Colon (tissue), 2 donors: ENCODE measurements around the gene SDHAF3.
A peak's percentile ranks its signal among the peaks of the same experiment; 100 is the strongest.
"Not testable (repeated sequence)": the region's sequence is repeated elsewhere in the genome, so short reads cannot be mapped to it uniquely, and the experiment has no call there.

Source experiments
- FAIRE-seq: peaks from 2 replicates; lab custom pipeline; 2012; peaks lifted over from hg19 to GRCh38; lab: Jason Lieb, UNC
- donor health status: control.
- donor health status: control.

Gene SDHAF3

DNA sequence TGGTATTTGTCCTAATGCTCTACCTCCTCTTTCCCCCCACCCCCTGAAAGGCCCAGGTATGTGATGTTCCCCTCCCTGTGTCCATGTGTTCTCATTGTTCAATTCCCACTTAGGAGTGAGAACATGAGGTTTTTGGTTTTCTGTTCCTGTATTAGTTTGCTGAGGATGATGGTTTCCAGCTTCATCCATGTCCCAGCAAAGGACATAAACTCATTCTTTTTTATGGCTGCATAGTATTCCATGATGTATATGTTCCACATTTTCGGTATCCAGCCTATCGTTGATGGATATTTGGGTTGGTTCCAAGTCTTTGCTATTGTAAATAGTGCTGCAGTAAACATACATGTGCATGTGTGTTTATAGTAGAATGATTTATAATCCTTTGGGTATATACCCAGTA, 5.6 kb downstream of the SDHAF3 start:
- FAIRE-seq: not testable (repeated sequence)

DNA sequence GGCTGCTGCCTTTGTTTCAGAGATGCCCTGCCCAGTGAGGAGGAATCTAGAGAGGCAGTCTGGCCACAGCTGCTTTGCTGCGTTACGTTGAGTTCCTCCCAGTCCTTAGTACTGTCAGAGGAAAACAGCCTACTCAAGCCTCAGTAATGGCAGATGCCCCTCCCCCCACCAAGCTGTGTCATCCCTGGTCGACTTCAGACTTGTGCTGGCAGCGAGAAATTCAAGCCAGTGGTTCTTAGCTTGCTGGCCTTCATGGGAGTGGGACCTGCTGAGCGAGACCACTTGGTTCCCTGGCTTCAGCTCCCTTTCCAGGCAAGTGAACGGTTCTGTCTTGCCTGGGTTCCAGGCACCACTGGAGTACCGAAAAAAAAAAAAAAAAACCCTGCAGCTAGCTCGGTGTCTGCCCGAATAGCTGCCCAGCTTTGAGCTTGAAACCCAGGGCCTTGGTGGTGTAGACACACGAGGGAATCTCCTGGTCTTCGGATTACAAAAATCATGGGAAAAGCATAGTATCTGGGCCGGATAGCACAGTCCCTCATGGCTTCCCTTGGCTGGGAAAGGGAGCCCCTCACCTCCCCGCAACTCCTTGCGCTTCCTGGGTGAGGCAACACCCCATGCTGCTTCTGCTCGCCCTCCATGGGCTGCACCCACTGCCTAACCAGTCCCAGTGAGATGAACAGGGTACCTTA, 9.1 kb downstream of the SDHAF3 start:
- no peak for FAIRE-seq

DNA sequence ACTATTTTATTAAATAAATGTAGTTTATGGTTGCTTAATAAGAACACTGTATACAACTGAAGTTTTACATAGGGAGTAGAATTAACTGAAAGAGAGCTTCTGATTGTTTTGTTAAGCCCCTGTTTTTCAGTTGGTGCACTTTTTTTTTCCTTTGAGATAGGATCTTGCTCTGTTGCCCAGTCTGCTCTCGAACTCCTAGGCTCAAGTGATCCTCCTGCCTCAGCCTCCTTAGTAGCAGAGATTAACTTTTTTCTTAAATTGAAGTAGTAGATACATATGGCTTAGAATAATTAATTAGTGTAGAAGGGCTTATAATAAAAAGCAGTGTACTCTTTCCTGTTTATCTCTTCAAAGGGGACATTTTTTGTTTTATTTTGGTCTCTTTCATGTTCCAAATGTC, 11.2 kb downstream of the SDHAF3 start:
- FAIRE-seq: no peak

DNA sequence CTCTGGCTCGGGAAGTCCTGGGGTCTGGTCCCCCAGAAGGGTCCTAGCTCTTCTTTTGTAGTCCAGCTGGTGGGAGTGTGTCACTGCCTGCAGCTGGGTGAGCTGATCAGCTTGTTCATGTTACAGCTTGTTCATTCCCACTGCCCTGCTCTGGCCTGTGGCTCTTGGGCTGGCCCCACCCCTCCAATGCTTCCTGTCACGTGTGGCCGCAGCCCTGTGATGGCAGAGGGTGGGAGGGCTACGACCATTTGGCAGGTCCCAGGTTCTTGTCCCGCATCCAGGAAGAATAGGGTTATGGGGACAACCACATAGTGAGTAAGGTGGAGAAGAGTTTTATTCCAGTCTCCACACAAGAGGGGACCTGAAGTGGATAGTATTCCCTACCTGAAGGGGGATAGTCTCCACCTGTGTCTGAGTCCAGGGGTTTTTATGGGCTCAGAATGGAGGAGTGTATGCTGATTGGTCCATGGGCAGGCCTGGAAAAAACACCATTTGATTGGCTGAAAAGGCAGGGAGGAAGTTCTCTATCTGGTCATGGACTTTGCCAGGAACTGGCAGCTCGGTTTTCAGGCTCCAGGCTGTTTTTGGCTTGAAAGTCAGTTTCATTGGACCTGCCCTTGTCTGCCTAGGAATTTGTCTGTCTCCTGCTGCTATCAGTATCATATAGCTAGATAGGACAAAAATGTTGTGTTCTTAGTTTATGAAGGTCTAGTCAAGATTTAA, 13.1 kb downstream of the SDHAF3 start:
- FAIRE-seq: no peak

DNA sequence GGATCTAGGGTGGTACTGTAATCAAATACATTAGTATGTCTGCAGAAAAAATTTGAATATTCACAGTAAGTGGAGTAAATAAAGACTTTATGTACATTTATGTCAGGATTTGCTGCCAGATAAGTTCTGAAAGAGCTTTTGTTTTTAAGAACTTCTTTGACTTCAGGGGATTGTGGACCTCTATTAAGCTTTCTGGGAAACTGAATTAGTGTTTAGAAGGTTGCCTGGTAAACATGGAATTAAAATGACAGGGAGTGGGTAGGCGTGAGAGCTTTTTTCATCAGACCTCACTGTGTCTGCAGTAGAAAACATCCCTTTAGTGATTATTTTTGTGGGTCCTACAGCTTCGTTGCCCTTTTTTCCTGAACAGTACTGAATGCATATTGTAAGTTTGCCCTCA, 15.7 kb downstream of the SDHAF3 start:
- FAIRE-seq: no peak

DNA sequence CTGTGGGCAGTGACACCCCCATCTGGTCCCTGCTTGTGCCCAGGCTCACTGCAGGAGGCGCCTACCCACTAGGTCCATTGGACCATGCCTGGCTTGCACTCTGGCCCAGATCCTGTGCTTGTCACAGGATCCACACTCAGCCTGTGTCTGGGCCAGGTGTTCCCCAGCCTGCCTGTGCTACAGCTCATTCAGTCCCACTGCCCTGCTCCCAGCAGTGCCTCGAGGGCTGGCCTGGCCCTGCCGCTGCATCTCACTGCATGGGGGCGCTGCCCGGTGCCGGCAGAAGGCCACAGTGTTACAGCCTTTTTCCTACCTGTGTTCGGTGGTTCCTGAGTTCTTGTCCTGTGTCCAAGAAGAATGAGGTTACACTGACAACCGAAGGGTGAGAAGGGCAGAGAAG, 21.3 kb downstream of the SDHAF3 start:
- FAIRE-seq: no peak

DNA sequence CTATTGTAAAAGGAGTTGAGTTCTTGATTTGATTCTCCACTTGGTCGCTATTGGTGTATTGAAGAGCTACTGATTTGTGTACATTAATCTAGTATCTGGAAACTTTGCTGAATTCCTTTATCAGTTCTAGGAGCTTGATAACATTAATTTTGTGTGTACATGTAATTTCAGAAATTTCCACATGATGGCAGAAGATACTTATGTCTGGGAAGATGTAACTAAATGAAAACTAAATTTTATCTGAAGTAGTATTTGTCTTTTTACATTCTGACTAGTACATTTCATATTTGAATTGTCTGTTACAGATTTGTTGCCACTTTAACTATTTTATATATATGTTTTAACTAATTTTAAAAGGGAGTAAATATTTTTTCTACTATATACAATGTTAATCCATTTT, 27.6 kb downstream of the SDHAF3 start:
- peak; percentile 43 for FAIRE-seq

DNA sequence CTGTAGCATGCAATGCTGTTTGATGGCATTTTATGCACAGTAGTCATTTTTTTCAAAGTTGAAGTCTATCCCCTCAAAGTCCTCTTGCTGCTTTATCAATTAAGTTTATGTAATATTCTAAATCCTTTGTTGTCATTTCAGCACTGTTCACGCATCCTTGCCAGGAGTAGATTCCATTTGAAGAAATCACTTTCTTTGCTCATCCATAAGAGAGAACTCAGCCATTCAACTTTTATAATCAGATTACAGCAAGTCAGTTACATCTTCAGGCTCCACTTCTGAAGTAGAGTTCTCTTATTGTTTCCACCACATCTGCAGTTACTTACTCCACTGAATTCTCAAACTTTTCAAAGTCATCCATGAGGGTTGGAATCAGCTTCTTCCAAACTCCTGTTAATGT, 32.3 kb downstream of the SDHAF3 start:
- no peak for FAIRE-seq

DNA sequence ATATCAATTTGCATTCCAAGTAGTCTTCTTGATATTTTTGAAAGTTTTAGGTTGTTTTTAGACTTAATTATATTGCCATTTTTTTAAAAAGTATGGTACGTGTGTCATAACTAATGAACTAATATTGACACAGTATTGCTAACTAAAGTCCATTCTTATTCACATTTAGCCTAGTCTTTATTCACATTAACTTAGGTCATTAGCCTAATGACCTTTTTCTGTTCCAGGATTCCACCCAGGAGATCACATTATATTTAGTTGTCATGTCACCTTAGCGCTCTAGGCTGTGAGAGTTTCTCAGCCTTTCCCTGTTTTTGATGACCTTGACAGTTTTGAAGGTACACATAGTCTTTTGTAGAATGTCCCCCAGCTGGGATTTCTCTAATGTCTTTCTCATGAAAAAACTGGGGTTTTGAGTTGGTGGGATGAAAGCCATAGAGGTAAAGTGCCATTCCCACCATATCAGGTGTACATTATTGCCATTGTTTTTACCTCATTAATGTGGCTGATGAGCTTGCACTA, 38.5 kb downstream of the SDHAF3 start:
- no peak for FAIRE-seq

DNA sequence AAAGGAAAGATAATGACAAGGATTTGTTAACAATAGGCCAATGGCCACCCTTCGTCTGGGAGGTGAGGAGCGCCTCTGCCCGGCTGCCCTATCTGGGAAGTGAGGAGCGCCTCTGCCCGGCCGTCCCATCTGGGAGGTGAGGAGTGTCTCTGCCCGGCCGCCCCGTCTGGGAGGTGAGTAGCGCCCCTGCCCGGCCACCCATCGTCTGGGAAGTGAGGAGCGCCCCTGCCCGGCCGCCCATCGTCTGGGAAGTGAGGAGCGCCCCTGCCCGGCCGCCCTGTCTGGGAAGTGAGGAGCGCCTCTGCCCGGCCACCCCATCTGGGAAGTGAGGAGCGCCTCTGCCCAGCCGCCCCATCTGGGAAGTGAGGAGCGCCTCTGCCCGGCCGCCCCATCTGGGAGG, 42.5 kb downstream of the SDHAF3 start:
- FAIRE-seq: not testable (repeated sequence)

DNA sequence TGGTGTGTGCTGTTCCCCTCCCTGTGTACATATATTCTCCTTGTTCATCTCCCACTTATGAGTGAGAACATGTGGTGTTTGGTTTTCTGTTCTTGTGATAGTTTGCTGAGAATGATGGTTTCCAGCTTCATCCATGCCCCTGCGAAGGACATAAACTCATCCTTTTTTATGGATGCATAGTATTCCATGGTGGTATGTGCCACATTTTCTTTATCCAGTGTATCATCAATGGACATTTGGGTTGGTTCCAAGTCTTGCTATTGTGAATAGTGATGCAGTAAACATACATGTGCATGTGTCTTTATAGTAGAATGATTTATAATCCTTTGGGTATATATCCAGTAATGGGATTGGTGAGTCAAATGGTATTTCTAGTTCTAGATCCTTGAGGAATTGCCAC, 44.1 kb downstream of the SDHAF3 start:
- not testable (repeated sequence) for FAIRE-seq

DNA sequence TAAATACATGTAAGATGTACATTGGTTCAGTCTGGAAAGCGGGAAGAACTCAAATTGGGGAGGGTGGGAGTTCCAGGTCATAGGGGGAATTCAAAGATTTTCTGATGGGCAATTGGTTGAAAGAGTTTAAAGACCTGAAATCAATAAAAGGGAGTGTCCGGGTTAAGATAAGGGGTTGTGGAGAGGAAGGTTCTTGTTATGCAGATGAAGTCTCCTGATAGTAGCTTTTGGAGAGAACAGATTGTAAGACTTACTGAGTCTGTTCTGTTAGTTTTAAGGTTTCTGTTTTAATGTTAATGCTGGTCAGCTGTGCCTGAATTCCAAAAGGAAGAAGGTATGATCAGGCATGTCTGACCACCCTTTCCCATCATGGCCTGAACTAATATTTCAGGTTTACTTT, 48.8 kb downstream of the SDHAF3 start:
- FAIRE-seq: no peak

DNA sequence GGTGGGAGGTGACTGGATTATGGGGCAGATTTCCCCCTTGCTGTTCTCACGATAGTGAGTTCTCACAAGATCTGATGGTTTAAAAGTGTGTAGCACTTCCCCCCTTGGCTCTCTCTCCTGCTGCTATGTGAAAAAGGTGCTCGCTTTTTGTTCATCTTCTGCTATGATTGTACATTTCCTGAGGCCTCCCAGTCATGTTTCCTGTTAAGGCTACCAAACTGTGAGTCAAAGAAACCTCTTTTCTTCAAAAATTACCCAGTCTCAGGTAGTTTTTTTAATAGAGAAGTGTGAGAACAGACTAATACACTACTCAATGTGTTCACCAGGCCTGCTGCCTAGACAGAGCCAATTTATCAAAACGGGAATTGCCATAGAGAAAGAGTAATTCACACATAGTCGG, 49.7 kb downstream of the SDHAF3 start:
- no peak for FAIRE-seq

DNA sequence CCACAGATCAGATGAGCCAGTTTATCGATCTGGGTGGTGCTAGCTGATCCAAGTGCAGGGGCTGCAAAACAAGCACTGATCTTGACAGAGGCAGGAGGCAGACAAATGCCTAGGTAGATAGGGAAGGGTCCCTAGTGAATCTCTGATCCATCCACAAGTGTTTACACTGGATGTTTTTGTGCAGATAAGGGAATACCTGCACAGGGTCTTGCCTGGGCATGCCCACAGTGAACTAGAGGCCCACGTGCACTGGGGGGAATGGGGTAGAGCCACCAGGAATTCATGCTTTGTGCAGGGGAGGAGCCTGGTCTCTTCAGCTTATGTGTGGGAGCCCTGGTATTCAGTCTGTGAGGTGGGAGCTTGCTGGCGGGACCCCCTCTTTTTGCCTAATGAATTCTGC, 50.3 kb downstream of the SDHAF3 start:
- FAIRE-seq: no peak

DNA sequence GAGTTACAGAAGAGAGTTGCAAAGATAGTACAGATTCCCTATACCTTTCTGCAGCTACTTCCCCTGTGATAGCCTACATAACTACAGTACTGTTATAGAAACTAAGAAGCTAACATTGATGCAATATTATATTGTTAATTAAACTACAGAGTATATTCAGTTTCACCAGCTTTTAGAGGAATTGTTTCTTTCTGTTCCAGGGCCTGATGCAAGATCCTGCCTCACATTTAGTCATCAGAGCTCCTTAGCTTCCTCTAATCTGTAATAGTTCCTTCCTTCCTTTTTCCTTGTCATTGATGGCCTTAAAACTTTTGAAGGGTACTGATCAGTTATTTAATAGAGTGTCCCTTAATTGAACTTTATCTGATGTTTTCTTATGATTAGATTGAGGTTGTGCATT, 56.8 kb downstream of the SDHAF3 start:
- no peak for FAIRE-seq

DNA sequence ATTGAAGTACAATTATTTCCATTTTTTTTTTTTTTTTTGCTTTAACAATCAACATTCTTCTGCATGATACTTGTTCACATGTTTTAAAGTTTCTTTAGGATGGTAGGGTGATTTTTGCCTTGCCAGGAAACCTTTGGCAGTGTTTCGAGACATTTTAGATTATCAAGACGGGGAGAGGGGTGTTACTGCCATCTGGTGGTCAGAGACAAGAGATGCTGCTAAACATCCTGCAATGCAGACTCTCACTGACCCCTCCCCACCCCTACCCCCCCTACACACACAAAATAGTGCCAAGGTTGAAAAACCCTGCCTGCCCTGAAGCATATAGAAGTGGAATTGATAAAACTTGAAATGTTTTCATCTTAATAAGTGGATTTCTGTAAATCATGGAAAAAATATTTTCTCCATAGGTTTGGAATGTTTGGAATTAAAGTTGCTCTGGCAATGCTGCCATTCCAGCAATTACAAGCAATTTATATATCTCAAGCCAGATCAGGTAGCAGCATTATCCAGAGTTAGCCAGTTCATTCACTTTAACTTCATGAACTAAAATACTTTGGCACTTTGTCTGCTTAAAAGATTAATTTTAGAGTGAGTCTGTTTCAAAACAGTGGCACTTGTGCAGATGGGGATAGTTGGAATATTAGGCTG, 62.1 kb downstream of the SDHAF3 start:
- no peak for FAIRE-seq

DNA sequence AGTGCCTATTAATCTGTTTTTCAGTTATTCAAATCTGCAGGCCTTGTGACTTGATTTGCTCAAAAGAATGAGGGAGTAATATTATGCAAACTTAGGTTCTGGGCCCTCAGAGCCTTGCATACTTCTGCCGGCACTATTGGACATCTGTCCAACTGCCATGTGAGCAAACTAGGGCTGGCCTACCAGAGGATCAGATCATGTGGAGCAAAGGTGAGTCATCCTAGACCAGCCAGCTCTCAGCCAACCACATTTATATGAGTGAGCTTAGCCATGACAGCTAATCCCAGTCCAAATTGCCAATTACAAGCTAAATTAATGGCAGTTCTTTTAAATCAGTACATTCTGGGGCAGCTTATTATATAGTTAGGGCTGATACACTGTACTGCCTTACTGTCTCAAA, 69.6 kb downstream of the SDHAF3 start:
- FAIRE-seq: no peak

DNA sequence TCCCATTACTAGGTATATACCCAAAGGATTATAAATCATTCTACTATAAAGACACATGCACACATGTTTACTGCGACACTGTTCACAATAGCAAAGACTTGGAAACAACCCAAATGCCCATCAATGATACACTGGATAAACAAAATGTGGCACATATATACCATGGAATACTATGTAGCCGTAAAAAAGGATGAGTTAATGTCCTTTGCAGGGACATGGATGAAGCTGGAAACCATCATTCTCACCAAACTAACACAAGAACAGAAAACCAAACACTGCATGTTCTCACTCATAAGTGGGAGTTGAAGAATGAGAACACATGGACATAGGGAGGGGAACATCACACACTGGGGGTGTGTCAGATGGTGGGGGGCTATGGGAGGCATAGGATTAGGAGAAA, 78.7 kb downstream of the SDHAF3 start:
- FAIRE-seq: not testable (repeated sequence)

DNA sequence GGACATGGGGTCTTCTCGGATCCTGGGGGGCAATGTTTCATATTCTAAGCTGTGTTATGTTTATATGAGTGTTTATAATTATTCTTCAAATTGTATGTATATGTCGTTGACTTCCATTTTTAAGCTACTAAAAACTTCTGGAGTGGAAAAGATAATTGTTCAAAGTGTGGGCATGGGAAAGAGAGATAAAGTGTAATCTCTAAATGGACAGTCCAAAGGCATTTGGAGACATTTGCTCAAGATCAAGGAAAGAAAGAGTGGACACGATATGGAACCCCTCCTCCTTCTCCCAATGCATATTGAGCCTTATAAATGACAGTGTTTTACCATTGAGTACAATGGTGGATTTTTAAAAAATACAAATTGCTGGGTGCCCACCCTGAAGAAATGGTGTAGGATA, 81.1 kb downstream of the SDHAF3 start:
- FAIRE-seq: no peak

DNA sequence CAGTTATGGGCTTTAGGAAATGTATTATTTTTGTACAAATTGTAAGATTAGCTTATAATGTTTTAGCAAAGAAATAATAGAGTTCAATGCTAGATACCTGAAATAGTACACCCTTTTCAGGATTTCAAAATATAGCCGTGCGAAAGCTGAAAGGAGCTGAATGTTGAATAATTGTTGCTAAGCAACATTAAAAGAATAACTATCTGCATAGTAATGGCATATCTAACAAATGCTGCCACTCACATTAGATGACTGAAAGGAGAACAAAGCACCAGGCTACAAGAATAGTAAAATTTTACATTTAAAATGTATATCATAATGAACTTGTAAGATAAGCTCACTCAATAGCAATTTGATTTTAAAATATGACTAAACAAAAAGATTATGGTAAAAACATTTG, 82.5 kb downstream of the SDHAF3 start:
- no peak for FAIRE-seq

DNA sequence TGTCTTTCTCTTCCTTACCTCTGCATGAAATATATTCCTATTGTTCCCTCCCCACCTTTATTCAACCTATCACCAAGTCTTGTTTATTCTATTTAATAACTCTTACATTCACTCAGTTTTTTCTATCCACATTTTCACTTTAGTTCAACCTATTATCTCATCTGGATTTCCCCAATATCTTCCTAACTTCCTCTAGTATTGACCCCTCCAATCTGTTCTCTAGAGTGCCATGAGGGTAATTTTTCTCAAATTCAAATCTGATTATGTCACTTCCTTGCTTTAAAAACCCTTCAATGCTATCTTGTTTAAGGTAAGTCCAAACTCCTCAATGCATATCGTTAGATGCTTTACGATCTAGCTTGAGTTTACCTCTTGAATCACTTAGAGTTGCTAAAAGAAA, 86.5 kb downstream of the SDHAF3 start:
- FAIRE-seq: no peak

DNA sequence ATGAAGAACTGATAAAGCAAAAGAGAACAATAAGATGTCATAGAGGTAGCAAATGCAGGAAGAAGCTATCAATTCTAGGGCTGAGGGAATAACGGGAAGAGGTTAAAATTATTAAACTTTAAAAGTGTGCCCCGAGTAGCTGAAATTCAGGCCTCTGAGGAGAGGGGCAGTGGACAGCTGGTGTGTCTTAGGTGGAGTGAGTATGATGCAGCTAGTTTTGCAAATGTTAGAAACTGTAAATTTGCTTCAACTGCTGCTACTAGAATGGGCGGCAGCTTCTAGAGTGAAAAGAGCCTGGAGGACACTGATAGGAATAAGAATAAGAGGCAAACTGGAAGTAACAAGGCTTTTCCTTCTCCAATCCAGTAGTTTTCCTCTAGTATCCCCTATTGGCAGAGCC, 87.3 kb downstream of the SDHAF3 start:
- FAIRE-seq: no peak

DNA sequence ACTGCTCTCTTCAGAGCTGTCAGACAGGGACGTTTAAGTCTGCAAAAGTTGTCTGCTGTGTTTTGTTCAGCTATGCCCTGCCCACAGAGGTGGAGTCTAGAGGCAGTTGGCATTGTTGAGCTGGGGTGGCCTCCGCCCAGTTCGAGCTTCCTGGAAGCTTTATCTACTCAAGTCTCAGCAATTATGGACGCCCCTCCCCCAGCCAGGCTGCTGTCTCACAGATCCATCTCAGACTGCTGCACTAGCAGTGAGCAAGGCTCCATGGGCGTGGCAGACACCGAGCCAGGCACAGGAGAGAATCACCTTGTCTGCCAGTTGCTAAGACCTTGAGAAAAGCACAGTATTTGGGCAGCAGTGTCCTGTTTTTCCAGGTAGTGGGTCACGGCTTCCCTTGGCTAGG, 98.1 kb downstream of the SDHAF3 start:
- FAIRE-seq: no peak
